Stimulated activated CD8-positive, alpha-beta memory T cell treated with anti-CD3 and anti-CD28 coated beads, Interleukin-7, amount 100 ng/mL, for 48 hours (primary cell): Measurements from ENCODE around the gene KATNBL1.
"Not testable (repeated sequence)": the region's sequence is repeated elsewhere in the genome, so short reads cannot be mapped to it uniquely, and the experiment has no call there.

Experiments
- DNase-seq, 2 donors: peaks; one replicate each; pipeline ENCODE4 v3.0.0-alpha.2; 2020; ENCODE audit warnings: low read depth in 1 of 2; ENCODE audit errors: extremely low read depth in 1 of 2

KATNBL1 gene

GRCh38 chr15:34203305-34203704 is 6.6 kb downstream of the KATNBL1 start:
- no peak for DNase-seq

GRCh38 chr15:34193272-34193671 is 16.6 kb downstream of the KATNBL1 start:
- not testable (repeated sequence) for DNase-seq

- DNase-seq, result no peak
Observed at GRCh38 chr15:34188711-34189110, 21.2 kb downstream of the KATNBL1 start.

- DNase-seq, result no peak
Observed at GRCh38 chr15:34185666-34186065, 24.2 kb downstream of the KATNBL1 start.

- no peak for DNase-seq
Observed at GRCh38 chr15:34182942-34183341, 27.0 kb downstream of the KATNBL1 start.

GRCh38 chr15:34179234-34179633 is 30.7 kb downstream of the KATNBL1 start:
- DNase-seq, result no peak

GRCh38 chr15:34165987-34166573 is 43.8 kb downstream of the KATNBL1 start:
- not testable (repeated sequence) for DNase-seq

- no peak for DNase-seq
Observed at GRCh38 chr15:34161329-34161963, 48.5 kb downstream of the KATNBL1 start.

GRCh38 chr15:34160735-34161134 is 49.2 kb downstream of the KATNBL1 start:
- DNase-seq, result no peak

- DNase-seq, result no peak
Observed at GRCh38 chr15:34158355-34158754, 51.5 kb downstream of the KATNBL1 start.

GRCh38 chr15:34155859-34156258 is 54.0 kb downstream of the KATNBL1 start:
- DNase-seq, result no peak

- no peak for DNase-seq
Observed at GRCh38 chr15:34154725-34155204, 55.1 kb downstream of the KATNBL1 start.

- no peak for DNase-seq
Observed at GRCh38 chr15:34147371-34148140, 62.3 kb downstream of the KATNBL1 start.

- no peak for DNase-seq
Observed at GRCh38 chr15:34133511-34133910, 76.4 kb downstream of the KATNBL1 start.

GRCh38 chr15:34132881-34133280 is 77.0 kb downstream of the KATNBL1 start:
- DNase-seq, result no peak

GRCh38 chr15:34128898-34129297 is 81.0 kb downstream of the KATNBL1 start:
- DNase-seq, result no peak

GRCh38 chr15:34126522-34126921 is 83.4 kb downstream of the KATNBL1 start:
- no peak for DNase-seq

- no peak for DNase-seq
Observed at GRCh38 chr15:34125945-34126344, 84.0 kb downstream of the KATNBL1 start.

GRCh38 chr15:34124651-34125050 is 85.2 kb downstream of the KATNBL1 start:
- no peak for DNase-seq

- DNase-seq, result no peak
Observed at GRCh38 chr15:34122771-34123183, 87.1 kb downstream of the KATNBL1 start.

- not testable (repeated sequence) for DNase-seq
Observed at GRCh38 chr15:34121786-34122185, 88.1 kb downstream of the KATNBL1 start.

- not testable (repeated sequence) for DNase-seq
Observed at GRCh38 chr15:34120420-34120819, 89.5 kb downstream of the KATNBL1 start.
